ENCODE results near the gene NFASC.

NFASC gene

GRCh38 chr1:205046870-205047269 lies 176.2 kb downstream of the NFASC start:
- DNase-seq: no peak

- no peak for DNase-seq
Observed at GRCh38 chr1:205047764-205048231, 177.1 kb downstream of the NFASC start.

- no peak for DNase-seq
Observed at GRCh38 chr1:205048382-205048781, 177.7 kb downstream of the NFASC start.

GRCh38 chr1:205049479-205049878 lies 178.8 kb downstream of the NFASC start:
- DNase-seq: no peak

- no peak for DNase-seq
Observed at GRCh38 chr1:205052690-205053089, 182.0 kb downstream of the NFASC start.

GRCh38 chr1:205053296-205053695 lies 182.6 kb downstream of the NFASC start:
- no peak for DNase-seq

GRCh38 chr1:205054013-205054412 lies 183.4 kb downstream of the NFASC start:
- no peak for DNase-seq

- DNase-seq: no peak
Observed at GRCh38 chr1:205056188-205056611, 185.5 kb downstream of the NFASC start.

GRCh38 chr1:205056956-205057568 lies 186.4 kb downstream of the NFASC start:
- no peak for DNase-seq

- DNase-seq: no peak
Observed at GRCh38 chr1:205057808-205058575, 187.3 kb downstream of the NFASC start.

GRCh38 chr1:205058853-205059252 lies 188.2 kb downstream of the NFASC start:
- no peak for DNase-seq

GRCh38 chr1:205059660-205060059 lies 189.0 kb downstream of the NFASC start:
- no peak for DNase-seq

GRCh38 chr1:205060746-205061145 lies 190.1 kb downstream of the NFASC start:
- no peak for DNase-seq

- DNase-seq: no peak
Observed at GRCh38 chr1:205061227-205061626, 190.6 kb downstream of the NFASC start.

- peak; percentile 68 for DNase-seq
Observed at GRCh38 chr1:205061665-205062069, 191.0 kb downstream of the NFASC start.

GRCh38 chr1:205062319-205062718 lies 191.7 kb downstream of the NFASC start:
- no peak for DNase-seq

- no peak for DNase-seq
Observed at GRCh38 chr1:205062895-205063294, 192.2 kb downstream of the NFASC start.

GRCh38 chr1:205064301-205064700 lies 193.6 kb downstream of the NFASC start:
- DNase-seq: no peak

GRCh38 chr1:205064741-205065316 lies 194.2 kb downstream of the NFASC start:
- no peak for DNase-seq

- DNase-seq: no peak
Observed at GRCh38 chr1:205065666-205066065, 195.0 kb downstream of the NFASC start.

- DNase-seq: no peak
Observed at GRCh38 chr1:205066141-205066818, 195.6 kb downstream of the NFASC start.

GRCh38 chr1:205067031-205067430 lies 196.4 kb downstream of the NFASC start:
- no peak for DNase-seq

- no peak for DNase-seq
Observed at GRCh38 chr1:205068001-205068400, 197.3 kb downstream of the NFASC start.
